Inflammatory macrophage treated with lipopolysaccharide for 1 hour (primary cell): Measurements from ENCODE around the gene C14orf180.

Experiments used
- DNase-seq, 2 donors: peaks; one replicate each; pipeline ENCODE4 v3.0.0-alpha.2; 2020 to 2022

C14orf180 gene

GRCh38 chr14:104561632-104562495 is 17.7 kb upstream of the C14orf180 start:
- DNase-seq: no peak

GRCh38 chr14:104562606-104563005 is 17.0 kb upstream of the C14orf180 start:
- DNase-seq: no peak

GRCh38 chr14:104563191-104563741 is 16.3 kb upstream of the C14orf180 start:
- DNase-seq: no peak

GRCh38 chr14:104563742-104564615 is 15.6 kb upstream of the C14orf180 start:
- DNase-seq: peak; percentile 25 to 54

GRCh38 chr14:104564744-104565679 is 14.6 kb upstream of the C14orf180 start:
- DNase-seq: no peak

- DNase-seq: no peak
Observed at GRCh38 chr14:104567141-104567956, 12.2 kb upstream of the C14orf180 start.

GRCh38 chr14:104567957-104568225 is 11.7 kb upstream of the C14orf180 start:
- DNase-seq: no peak

GRCh38 chr14:104568620-104569019 is 10.9 kb upstream of the C14orf180 start:
- DNase-seq: no peak

- DNase-seq: no peak
Observed at GRCh38 chr14:104569435-104569834, 10.1 kb upstream of the C14orf180 start.

GRCh38 chr14:104571246-104571645 is 8.3 kb upstream of the C14orf180 start:
- no peak for DNase-seq

GRCh38 chr14:104572024-104572626 is 7.4 kb upstream of the C14orf180 start:
- no peak for DNase-seq

- DNase-seq: no peak
Observed at GRCh38 chr14:104572668-104573067, 6.9 kb upstream of the C14orf180 start.

GRCh38 chr14:104573930-104574329 is 5.6 kb upstream of the C14orf180 start:
- DNase-seq: no peak

GRCh38 chr14:104574536-104574935 is 5.0 kb upstream of the C14orf180 start:
- DNase-seq: no peak

GRCh38 chr14:104574978-104575583 is 4.5 kb upstream of the C14orf180 start:
- no peak for DNase-seq

- DNase-seq: no peak
Observed at GRCh38 chr14:104576232-104576969, 3.2 kb upstream of the C14orf180 start.

GRCh38 chr14:104576970-104577332 is 2.6 kb upstream of the C14orf180 start:
- DNase-seq: no peak

- DNase-seq: no peak
Observed at GRCh38 chr14:104577426-104577825, 2.1 kb upstream of the C14orf180 start.

GRCh38 chr14:104577847-104578301 is 1.7 kb upstream of the C14orf180 start:
- no peak for DNase-seq

GRCh38 chr14:104578321-104578720 is 1.2 kb upstream of the C14orf180 start:
- no peak for DNase-seq
